ENCODE results near the gene PLXND1. TPM values are rescaled to one million over a fixed set of nuclear protein-coding genes. Genes with fewer than 3 reads are reported as not detected.

The PLXND1 gene
- total and polyA plus RNA-seq, 7 experiments from 2014 or later, result 0.38 to 82.5 (median 7.1) TPM; not detected in 1

- Histone ChIP-seq H3K9me3 (ENCODE audit: control insufficient read depth in 2 of 3, low read length in 3 of 3) (no peaks in the 10 kb centered on the region), H3K27me3 (ENCODE audit: control insufficient read depth in 2 of 2, insufficient read depth in 2 of 2, low read length in 2 of 2) (no peaks in the 10 kb centered on the region), H3K27ac (ENCODE audit: low read depth, low read length) (no peak overlapping the region), H3K4me1 (ENCODE audit: control insufficient read depth in 2 of 2, insufficient read depth in 2 of 2, low read length in 2 of 2) (no peaks in the 10 kb centered on the region), H3K4me3 (ENCODE audit: low read length) (no peak overlapping the region), H3K36me3 (ENCODE audit: control insufficient read depth in 2 of 3, insufficient read depth in 3 of 3, low read length in 3 of 3) (no peaks in the 10 kb centered on the region)
- DNase-seq (no peak), ATAC-seq (no peak)
- Mint-ChIP-seq H3K9me3 (peaks cover 0 to 1% (median 0%) of the 10 kb centered on the region in 11 donors), H3K36me3 (no peaks in the 10 kb centered on the region), H3K4me1 (peaks cover 0 to 10% (median 5%) of the 10 kb centered on the region in 7 donors), H3K27me3 (peaks cover 0 to 5% (median 0%) of the 10 kb centered on the region in 5 donors), H3K4me3 (no peak overlapping the region), H3K27ac (no peak overlapping the region)
- POLR2A ChIA-PET, result no interaction called here
- CTCF ChIA-PET, result interaction anchor here (0.9 kb wide), 1 partner anchor 13 kb away, joined by 4 read pairs; no protein-coding TSS in a partner anchor
- intact Hi-C loops (cut with micrococcal nuclease), result no loop called here
Measured at GRCh38 chr3:129619726-129620162, 13.3 kb upstream of the PLXND1 start.

DNA sequence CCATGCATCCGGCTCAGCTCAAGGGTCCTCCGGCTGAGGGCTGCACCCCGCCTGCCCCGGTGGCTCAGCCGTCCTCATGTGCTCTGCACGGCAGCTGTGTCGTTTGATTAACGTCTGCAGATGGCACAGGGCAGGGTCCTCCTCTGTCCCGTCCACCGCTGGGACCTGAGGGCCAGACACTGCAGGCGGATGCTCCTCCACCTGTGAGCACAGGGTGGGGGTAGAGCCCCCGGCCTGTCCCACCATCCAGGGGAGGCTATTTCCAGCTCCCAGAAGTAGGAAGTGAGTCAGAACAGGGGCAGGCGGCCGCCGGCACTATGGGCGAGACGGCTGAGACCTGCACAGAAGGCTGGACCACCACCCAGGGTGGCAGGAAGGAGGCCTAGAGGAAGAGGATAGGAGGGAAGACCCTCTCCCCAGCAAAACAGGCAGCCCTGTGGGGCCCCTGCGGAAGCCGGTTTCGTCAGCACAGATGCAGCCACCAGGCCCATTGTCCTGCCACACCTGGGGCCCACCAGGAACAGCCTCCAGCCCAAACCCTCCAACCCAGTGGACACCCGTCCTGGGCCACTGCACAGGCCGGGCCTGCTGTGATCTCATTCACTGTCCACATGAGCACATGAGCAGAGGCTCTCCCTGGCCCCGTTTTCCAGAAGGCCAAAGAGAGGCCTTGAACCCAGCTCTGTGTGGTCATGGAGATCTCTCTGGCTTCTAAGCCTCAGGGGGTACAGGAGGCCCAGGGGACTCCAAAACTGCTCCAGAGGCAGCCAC, 12.6 kb upstream of the PLXND1 start:
- Histone ChIP-seq H3K4me3 (ENCODE audit: low read length) (no peak overlapping the region), H3K27me3 (ENCODE audit: control insufficient read depth in 2 of 2, insufficient read depth in 2 of 2, low read length in 2 of 2) (no peaks in the 10 kb centered on the region), H3K9me3 (ENCODE audit: control insufficient read depth in 2 of 3, low read length in 3 of 3) (no peaks in the 10 kb centered on the region), H3K36me3 (ENCODE audit: control insufficient read depth in 2 of 3, insufficient read depth in 3 of 3, low read length in 3 of 3) (no peaks in the 10 kb centered on the region), H3K4me1 (ENCODE audit: control insufficient read depth in 2 of 2, insufficient read depth in 2 of 2, low read length in 2 of 2) (no peaks in the 10 kb centered on the region), H3K27ac (ENCODE audit: low read depth, low read length) (no peak overlapping the region)
- intact Hi-C loops (cut with micrococcal nuclease), result no loop called here
- ChIA-PET CTCF (no interaction called here), POLR2A (interaction anchor here (0.7 kb wide), 1 partner anchor 45 kb away, joined by 3 read pairs; no protein-coding TSS in a partner anchor)
- Mint-ChIP-seq H3K36me3 (no peaks in the 10 kb centered on the region), H3K4me1 (peaks cover 0 to 10% (median 5%) of the 10 kb centered on the region in 7 donors), H3K9me3 (peaks cover 0 to 1% (median 0%) of the 10 kb centered on the region in 11 donors), H3K4me3 (no peak overlapping the region), H3K27ac (no peak overlapping the region), H3K27me3 (peaks cover 0 to 5% (median 0%) of the 10 kb centered on the region in 5 donors)
- no peak for DNase-seq
- ATAC-seq, result no peak

DNA sequence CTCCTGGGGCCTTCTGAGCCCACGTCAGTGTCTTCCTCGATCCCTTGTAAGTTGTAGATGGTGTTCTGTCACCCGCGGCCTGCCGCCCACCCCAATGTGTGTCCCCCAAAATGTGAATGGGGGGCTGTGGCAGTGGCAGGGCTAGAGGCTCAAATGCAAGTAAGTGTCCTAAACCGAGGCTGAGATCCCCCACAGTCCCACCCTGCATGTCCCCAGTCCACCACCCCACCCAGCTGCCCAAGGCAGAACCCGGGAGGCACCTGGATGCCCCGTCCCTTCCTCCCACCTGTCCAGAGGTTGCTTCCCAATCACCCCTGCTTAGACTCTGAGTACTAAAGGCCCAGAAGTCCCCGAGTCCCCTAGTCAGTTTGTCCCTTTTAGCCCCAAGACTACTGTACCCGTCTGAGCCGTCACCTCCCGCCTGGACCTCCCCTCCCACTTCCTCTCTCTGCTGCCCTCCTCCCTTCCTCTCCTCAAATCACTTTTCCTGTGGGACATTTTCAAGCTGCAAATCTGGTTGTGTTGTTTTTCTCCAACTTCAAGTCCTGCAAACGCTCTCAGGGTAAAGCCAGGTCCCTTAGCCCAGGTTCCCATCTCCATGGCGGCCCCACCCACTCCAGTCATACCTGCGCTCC, 11.8 kb upstream of the PLXND1 start:
- ATAC-seq, result no peak
- POLR2A ChIA-PET, result interaction anchor here (0.7 kb wide), 1 partner anchor 44 kb away, joined by 3 read pairs; no protein-coding TSS in a partner anchor
- Mint-ChIP-seq H3K9me3 (peaks cover 0 to 1% (median 0%) of the 10 kb centered on the region in 11 donors), H3K27me3 (peaks cover 0 to 5% (median 0%) of the 10 kb centered on the region in 5 donors), H3K4me1 (peaks cover 0 to 10% (median 5%) of the 10 kb centered on the region in 7 donors), H3K36me3 (no peaks in the 10 kb centered on the region), H3K27ac (no peak overlapping the region), H3K4me3 (no peak overlapping the region)
- CTCF ChIA-PET, result no interaction called here
- no peak for DNase-seq
- Histone ChIP-seq H3K4me1 (ENCODE audit: control insufficient read depth in 2 of 2, insufficient read depth in 2 of 2, low read length in 2 of 2) (no peaks in the 10 kb centered on the region), H3K36me3 (ENCODE audit: control insufficient read depth in 2 of 3, insufficient read depth in 3 of 3, low read length in 3 of 3) (no peaks in the 10 kb centered on the region), H3K27ac (ENCODE audit: low read depth, low read length) (no peak overlapping the region), H3K9me3 (ENCODE audit: control insufficient read depth in 2 of 3, low read length in 3 of 3) (no peaks in the 10 kb centered on the region), H3K4me3 (ENCODE audit: low read length) (no peak overlapping the region), H3K27me3 (ENCODE audit: control insufficient read depth in 2 of 2, insufficient read depth in 2 of 2, low read length in 2 of 2) (no peaks in the 10 kb centered on the region)
- intact Hi-C loops (cut with micrococcal nuclease), result no loop called here

DNA sequence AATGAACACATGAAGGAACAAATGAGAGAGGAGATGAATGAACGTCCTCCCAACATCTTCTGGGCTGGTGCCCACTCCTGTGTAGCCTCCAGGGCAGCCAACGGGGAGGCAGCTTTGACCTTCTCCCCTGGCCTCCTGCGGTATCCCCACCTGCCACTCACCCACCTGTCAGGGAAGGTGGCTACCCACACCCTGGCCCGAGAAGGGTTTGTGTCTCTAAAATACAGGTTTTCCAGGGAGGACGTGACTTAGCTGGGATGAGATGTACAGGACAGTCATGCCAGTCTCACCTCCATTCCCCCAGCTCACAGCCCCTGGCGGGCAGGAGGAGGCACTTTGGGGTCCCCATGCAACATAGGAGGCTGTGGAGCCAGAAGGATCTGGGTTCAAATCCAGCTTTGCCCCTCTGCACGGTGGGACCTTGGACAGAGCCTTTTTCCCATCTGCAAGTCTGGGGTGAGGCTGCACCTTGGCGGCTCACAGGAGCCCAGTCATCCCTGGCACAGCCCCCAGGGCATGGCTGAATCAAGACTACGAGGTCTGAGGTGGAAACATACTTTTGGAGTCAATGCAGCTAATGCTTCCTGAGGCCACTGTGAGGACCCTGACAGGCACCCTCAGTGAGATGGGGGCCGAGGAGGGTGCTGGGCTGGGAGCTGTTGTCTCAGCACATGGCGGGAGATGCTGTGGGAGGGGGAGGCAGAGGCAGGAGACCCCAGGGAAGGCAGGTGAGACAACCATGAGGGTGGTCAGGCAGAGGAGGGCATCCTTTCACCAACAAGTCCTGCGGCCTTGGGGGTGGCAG, 11.1 kb upstream of the PLXND1 start:
- no peak for DNase-seq
- ChIA-PET POLR2A (no interaction called here), CTCF (no interaction called here)
- H3K27me3 ChIP-seq (ENCODE audit: control insufficient read depth in 2 of 2, insufficient read depth in 2 of 2, low read length in 2 of 2), result no peaks in the 10 kb centered on the region
- Mint-ChIP-seq H3K9me3 (peaks cover 0 to 1% (median 0%) of the 10 kb centered on the region in 11 donors), H3K4me3 (no peak overlapping the region), H3K27me3 (peaks cover 0 to 5% (median 0%) of the 10 kb centered on the region in 5 donors), H3K36me3 (no peaks in the 10 kb centered on the region), H3K27ac (no peak overlapping the region), H3K4me1 (peaks cover 0 to 10% (median 5%) of the 10 kb centered on the region in 7 donors)
- no peaks in the 10 kb centered on the region for H3K4me1 ChIP-seq (ENCODE audit: control insufficient read depth in 2 of 2, insufficient read depth in 2 of 2, low read length in 2 of 2)
- intact Hi-C loops (cut with micrococcal nuclease), result no loop called here
- no peaks in the 10 kb centered on the region for H3K36me3 ChIP-seq (ENCODE audit: control insufficient read depth in 2 of 3, insufficient read depth in 3 of 3, low read length in 3 of 3)
- no peaks in the 10 kb centered on the region for H3K9me3 ChIP-seq (ENCODE audit: control insufficient read depth in 2 of 3, low read length in 3 of 3)
- no peak for ATAC-seq
- no peak overlapping the region for H3K27ac ChIP-seq (ENCODE audit: low read depth, low read length)
- no peak overlapping the region for H3K4me3 ChIP-seq (ENCODE audit: low read length)

GRCh38 chr3:129616713-129617112, 10.2 kb upstream of the PLXND1 start:
- Histone ChIP-seq H3K27me3 (ENCODE audit: control insufficient read depth in 2 of 2, insufficient read depth in 2 of 2, low read length in 2 of 2) (no peaks in the 10 kb centered on the region), H3K27ac (ENCODE audit: low read depth, low read length) (no peak overlapping the region), H3K4me1 (ENCODE audit: control insufficient read depth in 2 of 2, insufficient read depth in 2 of 2, low read length in 2 of 2) (no peaks in the 10 kb centered on the region), H3K36me3 (ENCODE audit: control insufficient read depth in 2 of 3, insufficient read depth in 3 of 3, low read length in 3 of 3) (no peaks in the 10 kb centered on the region), H3K4me3 (ENCODE audit: low read length) (no peak overlapping the region), H3K9me3 (ENCODE audit: control insufficient read depth in 2 of 3, low read length in 3 of 3) (no peaks in the 10 kb centered on the region)
- ChIA-PET POLR2A (interaction anchor here (0.9 kb wide), 1 partner anchor 11 kb away, joined by 3 read pairs; no protein-coding TSS in a partner anchor), CTCF (no interaction called here)
- DNase-seq (no peak), ATAC-seq (peak; percentile 72)
- Mint-ChIP-seq H3K27me3 (peaks cover 0 to 5% (median 0%) of the 10 kb centered on the region in 5 donors), H3K4me3 (no peak overlapping the region), H3K9me3 (peaks cover 0 to 1% (median 0%) of the 10 kb centered on the region in 11 donors), H3K4me1 (peaks cover 0 to 10% (median 5%) of the 10 kb centered on the region in 7 donors), H3K36me3 (no peaks in the 10 kb centered on the region), H3K27ac (peak overlapping the region in 1 of 9 donors; percentile 37)
- intact Hi-C loops (cut with micrococcal nuclease), result no loop called here

DNA sequence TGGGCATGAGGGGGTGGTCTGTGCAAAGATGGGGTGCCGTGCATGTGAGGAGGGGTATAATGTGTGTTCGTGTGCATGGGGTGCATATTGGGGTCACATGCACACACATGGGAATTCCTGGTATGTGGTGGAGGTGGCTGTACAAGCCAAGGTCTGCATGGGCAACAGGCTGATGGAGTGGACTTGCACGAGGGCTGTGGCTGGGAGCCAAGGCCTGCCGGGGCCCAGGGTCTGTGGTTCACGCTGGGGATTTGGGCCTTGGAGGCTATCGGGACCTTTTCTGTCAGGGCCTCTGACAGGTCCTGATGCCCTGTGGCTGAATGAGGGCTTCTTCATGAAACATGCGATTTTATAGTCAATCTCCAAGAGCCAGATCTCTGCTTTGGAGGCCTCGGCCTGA, 9.8 kb upstream of the PLXND1 start:
- Histone ChIP-seq H3K27ac (ENCODE audit: low read depth, low read length) (no peak overlapping the region), H3K27me3 (ENCODE audit: control insufficient read depth in 2 of 2, insufficient read depth in 2 of 2, low read length in 2 of 2) (no peaks in the 10 kb centered on the region), H3K36me3 (ENCODE audit: control insufficient read depth in 2 of 3, insufficient read depth in 3 of 3, low read length in 3 of 3) (no peaks in the 10 kb centered on the region), H3K4me3 (ENCODE audit: low read length) (no peak overlapping the region), H3K4me1 (ENCODE audit: control insufficient read depth in 2 of 2, insufficient read depth in 2 of 2, low read length in 2 of 2) (no peaks in the 10 kb centered on the region), H3K9me3 (ENCODE audit: control insufficient read depth in 2 of 3, low read length in 3 of 3) (no peaks in the 10 kb centered on the region)
- intact Hi-C loops (cut with micrococcal nuclease), result no loop called here
- CTCF ChIA-PET, result no interaction called here
- Mint-ChIP-seq H3K4me3 (no peak overlapping the region), H3K4me1 (peaks cover 0 to 10% (median 5%) of the 10 kb centered on the region in 7 donors), H3K27ac (no peak overlapping the region), H3K27me3 (peaks cover 0 to 5% (median 0%) of the 10 kb centered on the region in 5 donors), H3K36me3 (no peaks in the 10 kb centered on the region), H3K9me3 (peaks cover 0 to 1% (median 0%) of the 10 kb centered on the region in 11 donors)
- no peak for DNase-seq
- POLR2A ChIA-PET, result interaction anchor here (0.9 kb wide), 1 partner anchor 11 kb away, joined by 3 read pairs; no protein-coding TSS in a partner anchor
- no peak for ATAC-seq
